Activated T-cell treated with anti-CD3 and anti-CD28 coated beads for 24 hours (primary cell): Measurements from ENCODE around the gene BCAT1.

Experiments
- DNase-seq: peaks from one replicate; pipeline ENCODE4 v3.0.0-alpha.2; 2020; ENCODE audit warnings: low read depth

BCAT1 gene

GRCh38 chr12:24948757-24949722 lies at the start of gene BCAT1:
TSS of gene BCAT1 (minus strand) at chr12:24949101. CDS start at chr12:24948932, 169 bp downstream.
- no peak for DNase-seq

- no peak for DNase-seq
Measured at GRCh38 chr12:24997970-24998582, 49.2 kb upstream of the BCAT1 start.

- no peak for DNase-seq
Measured at GRCh38 chr12:24997496-24997895, 48.6 kb upstream of the BCAT1 start.

GRCh38 chr12:24996820-24997219 lies 47.9 kb upstream of the BCAT1 start:
- no peak for DNase-seq

GRCh38 chr12:24996102-24996797 lies 47.3 kb upstream of the BCAT1 start:
- no peak for DNase-seq

GRCh38 chr12:24993793-24994192 lies 44.9 kb upstream of the BCAT1 start:
- DNase-seq: no peak

GRCh38 chr12:24991209-24992049 lies 42.5 kb upstream of the BCAT1 start:
- no peak for DNase-seq

GRCh38 chr12:24989216-24989615 lies 40.3 kb upstream of the BCAT1 start:
- no peak for DNase-seq

GRCh38 chr12:24982250-24982649 lies 33.3 kb upstream of the BCAT1 start:
- no peak for DNase-seq

- DNase-seq: no peak
Measured at GRCh38 chr12:24979976-24980730, 31.3 kb upstream of the BCAT1 start.

- DNase-seq: no peak
Measured at GRCh38 chr12:24979329-24979728, 30.4 kb upstream of the BCAT1 start.

- DNase-seq: no peak
Measured at GRCh38 chr12:24977711-24978110, 28.8 kb upstream of the BCAT1 start.

- DNase-seq: no peak
Measured at GRCh38 chr12:24977060-24977459, 28.2 kb upstream of the BCAT1 start.

GRCh38 chr12:24975425-24975824 lies 26.5 kb upstream of the BCAT1 start:
- DNase-seq: no peak

- no peak for DNase-seq
Measured at GRCh38 chr12:24974216-24974615, 25.3 kb upstream of the BCAT1 start.

GRCh38 chr12:24972078-24972477 lies 23.2 kb upstream of the BCAT1 start:
- DNase-seq: no peak

- no peak for DNase-seq
Measured at GRCh38 chr12:24970177-24970576, 21.3 kb upstream of the BCAT1 start.

- no peak for DNase-seq
Measured at GRCh38 chr12:24966951-24967564, 18.2 kb upstream of the BCAT1 start.

GRCh38 chr12:24964342-24964741 lies 15.4 kb upstream of the BCAT1 start:
- no peak for DNase-seq

GRCh38 chr12:24960222-24960855 lies 11.4 kb upstream of the BCAT1 start:
- peak; percentile 42 for DNase-seq
